Osteoblast (primary cell): ENCODE results near the gene ITPRIP. TPM values are rescaled to one million over a fixed set of nuclear protein-coding genes. Genes with fewer than 3 reads are reported as not detected.

Experiments used
- DNase-seq: peaks from one replicate; pipeline ENCODE4 v3.0.0; 2011; ENCODE audit warnings: low spot score, mixed read lengths; ENCODE audit not compliant: insufficient read length; ENCODE audit errors: missing footprints
- H2AFZ ChIP-seq: 2 replicates; pipeline ENCODE4 v1.6.0; 2011; ENCODE audit warnings: mild to moderate bottlenecking, low read length
- H3K27ac ChIP-seq: 2 replicates; pipeline ENCODE4 v1.5.1; 2011; ENCODE audit warnings: mild to moderate bottlenecking, low read depth, low read length, moderate library complexity
- H3K27me3 ChIP-seq: 2 replicates; pipeline ENCODE4 v1.6.0; 2012; ENCODE audit warnings: mild to moderate bottlenecking, control low read depth, inconsistent platforms, low read length, moderate library complexity; ENCODE audit not compliant: insufficient read depth
- H3K36me3 ChIP-seq: 2 replicates; pipeline ENCODE4 v1.5.1; 2011; ENCODE audit warnings: mild to moderate bottlenecking, low read length, control low read depth, moderate library complexity; ENCODE audit not compliant: insufficient read depth
- H3K4me1 ChIP-seq: 2 replicates; pipeline ENCODE4 v1.5.1; 2011; ENCODE audit warnings: mild to moderate bottlenecking, low read length, control low read depth, moderate library complexity; ENCODE audit not compliant: insufficient read depth
- H3K4me2 ChIP-seq: 2 replicates; pipeline ENCODE4 v1.6.0; 2011; ENCODE audit warnings: mild to moderate bottlenecking, low read length; ENCODE audit not compliant: insufficient read depth
- H3K4me3 ChIP-seq: fragments of 200-600 bp; sonication (generic); 3 replicates; pipeline ENCODE4 v1.5.1; 2012; ENCODE audit warnings: mild to moderate bottlenecking, low read length, inconsistent platforms; ENCODE audit not compliant: insufficient read depth
- H3K79me2 ChIP-seq: 2 replicates; pipeline ENCODE4 v1.6.0; 2012; ENCODE audit warnings: mild to moderate bottlenecking, low read length, control low read depth, inconsistent platforms; ENCODE audit not compliant: insufficient read depth
- H3K9me3 ChIP-seq: 2 replicates; pipeline ENCODE4 v1.5.1; 2011; ENCODE audit warnings: low read depth, low read length, control low read depth
- H4K20me1 ChIP-seq: 2 replicates; pipeline ENCODE4 v1.6.0; 2012; ENCODE audit warnings: mild to moderate bottlenecking, low read length, control low read depth; ENCODE audit not compliant: insufficient read depth
- CTCF ChIP-seq: IDR thresholded peaks from 2 replicates; pipeline ENCODE4 v1.5.1; 2011; ENCODE audit warnings: mild to moderate bottlenecking, low read depth, low read length, moderate library complexity; ENCODE audit errors: extremely low read depth
- total RNA-seq: library from RNA; depleted of rRNA; stranded (reverse); fragments of >200 nt; gene quantifications from 2 replicates; pipeline ENCODE4 v1.2.3, GENCODE V29; 2012

Gene ITPRIP
- total RNA-seq, 1 donor, result 14.8 TPM

- Histone ChIP-seq H4K20me1 (peaks cover 10% of the 10 kb centered on the region), H2AFZ (peak overlapping the region; percentile 56), H3K36me3 (peaks cover 57% of the 10 kb centered on the region), H3K27me3 (no peaks in the 10 kb centered on the region), H3K27ac (peak overlapping the region; percentile 84), H3K4me3 (peak overlapping the region; percentile 82), H3K4me2 (peak overlapping the region; percentile 94), H3K9me3 (no peaks in the 10 kb centered on the region), H3K4me1 (peaks cover 15% of the 10 kb centered on the region), H3K79me2 (peaks cover 25% of the 10 kb centered on the region)
- TF ChIP-seq CTCF, result no peak
- no peak for DNase-seq
Observed at GRCh38 chr10:104267721-104268404, 70.4 kb downstream of the ITPRIP start.

GRCh38 chr10:104264783-104265182 is 73.5 kb downstream of the ITPRIP start:
- no peak for TF ChIP-seq CTCF

GRCh38 chr10:104262055-104262454 is 76.2 kb downstream of the ITPRIP start:
- H3K4me2 ChIP-seq, result no peak overlapping the region
- no peaks in the 10 kb centered on the region for H3K27me3 ChIP-seq
- no peak for DNase-seq
- peaks cover 73% of the 10 kb centered on the region for H3K79me2 ChIP-seq
- H2AFZ ChIP-seq, result no peak overlapping the region
- no peak overlapping the region for H3K4me3 ChIP-seq
- peaks cover 96% of the 10 kb centered on the region for H3K36me3 ChIP-seq
- TF ChIP-seq CTCF, result no peak
- peaks cover 21% of the 10 kb centered on the region for H4K20me1 ChIP-seq
- H3K9me3 ChIP-seq, result no peaks in the 10 kb centered on the region
- peak overlapping the region; percentile 51 for H3K27ac ChIP-seq
- peaks cover 28% of the 10 kb centered on the region for H3K4me1 ChIP-seq

More at GRCh38 chr10:104264783-104265182, 73.5 kb downstream of the ITPRIP start:
- Histone ChIP-seq H3K4me1 (peaks cover 30% of the 10 kb centered on the region), H3K79me2 (peaks cover 47% of the 10 kb centered on the region), H2AFZ (no peak overlapping the region), H3K9me3 (no peaks in the 10 kb centered on the region), H3K36me3 (peaks cover 85% of the 10 kb centered on the region), H3K4me3 (no peak overlapping the region), H3K27ac (no peak overlapping the region), H4K20me1 (peaks cover 13% of the 10 kb centered on the region), H3K4me2 (no peak overlapping the region), H3K27me3 (no peaks in the 10 kb centered on the region)
- no peak for DNase-seq

- peak overlapping the region; percentile 30 for H3K4me2 ChIP-seq
- peaks cover 41% of the 10 kb centered on the region for H3K4me1 ChIP-seq
- H3K4me3 ChIP-seq, result no peak overlapping the region
- peaks cover 30% of the 10 kb centered on the region for H4K20me1 ChIP-seq
- no peak for TF ChIP-seq CTCF
- peaks cover 91% of the 10 kb centered on the region for H3K36me3 ChIP-seq
- peak overlapping the region; percentile 51 for H3K27ac ChIP-seq
- H3K79me2 ChIP-seq, result peaks cover 83% of the 10 kb centered on the region
- no peak overlapping the region for H2AFZ ChIP-seq
- DNase-seq, result no peak
- H3K9me3 ChIP-seq, result no peaks in the 10 kb centered on the region
- no peaks in the 10 kb centered on the region for H3K27me3 ChIP-seq
Observed at GRCh38 chr10:104260775-104261115, 77.5 kb downstream of the ITPRIP start.
